Measurements from ENCODE around the gene CTU2.
A peak's percentile ranks its signal among the peaks of the same experiment; 100 is the strongest.

Gene CTU2

GRCh38 chr16:88739139-88739976 lies 33.1 kb downstream of the CTU2 start:
- DNase-seq: no peak
- intact Hi-C loops (cut with DNase I): loop anchor here (5.0 kb wide), 2 partner anchors 118 to 428 kb away; partner anchors contain the start of genes GALNS and TRAPPC2L

GRCh38 chr16:88739977-88740726 lies 33.8 kb downstream of the CTU2 start:
- no peak for DNase-seq
- intact Hi-C loops (cut with DNase I): loop anchor here (5.0 kb wide), 2 partner anchors 117 to 427 kb away; partner anchors contain the start of genes GALNS and TRAPPC2L

DNA sequence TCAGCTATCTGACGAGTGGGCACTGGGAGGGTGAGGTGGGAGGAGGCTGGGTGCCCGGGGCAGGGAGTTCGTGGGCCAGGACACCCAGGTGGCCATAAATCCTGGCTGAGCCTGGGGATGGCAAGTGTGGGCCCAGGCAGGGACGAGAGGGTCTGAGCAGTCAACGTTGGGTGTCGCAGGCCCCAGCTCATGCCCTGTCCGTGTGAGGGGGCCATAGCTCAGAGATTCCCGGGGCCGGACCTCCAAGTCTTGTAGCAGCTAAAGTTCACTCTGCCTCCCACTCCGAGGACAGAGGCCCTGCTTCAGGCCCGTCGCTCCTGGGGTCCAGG lies 34.4 kb downstream of the CTU2 start:
- intact Hi-C loops (cut with DNase I): no loop called here
- no peak for DNase-seq

GRCh38 chr16:88741368-88741767 lies 35.1 kb downstream of the CTU2 start:
- DNase-seq: no peak
- intact Hi-C loops (cut with DNase I): no loop called here

- no peak for DNase-seq
- intact Hi-C loops (cut with DNase I): no loop called here
Measured at GRCh38 chr16:88742896-88743605, 36.7 kb downstream of the CTU2 start.

- intact Hi-C loops (cut with DNase I): no loop called here
- peak in 9 of 10 donors; percentile 48 to 95 (median 79) for DNase-seq
Measured at GRCh38 chr16:88743693-88744576, 37.6 kb downstream of the CTU2 start.

GRCh38 chr16:88744577-88745521 lies 38.5 kb downstream of the CTU2 start:
- no peak for DNase-seq

GRCh38 chr16:88746506-88746905 lies 40.2 kb downstream of the CTU2 start:
- no peak for DNase-seq
- intact Hi-C loops (cut with DNase I): no loop called here

More at GRCh38 chr16:88744577-88745521, 38.5 kb downstream of the CTU2 start:
- intact Hi-C loops (cut with DNase I): no loop called here

- intact Hi-C loops (cut with DNase I): no loop called here
- DNase-seq: no peak
Measured at GRCh38 chr16:88747588-88748301, 41.4 kb downstream of the CTU2 start.

- intact Hi-C loops (cut with DNase I): no loop called here
- no peak for DNase-seq
Measured at GRCh38 chr16:88748364-88748763, 42.1 kb downstream of the CTU2 start.

- DNase-seq: no peak
- intact Hi-C loops (cut with DNase I): no loop called here
Measured at GRCh38 chr16:88749358-88749757, 43.1 kb downstream of the CTU2 start.

- no peak for DNase-seq
- intact Hi-C loops (cut with DNase I): no loop called here
Measured at GRCh38 chr16:88750854-88751253, 44.6 kb downstream of the CTU2 start.

DNA sequence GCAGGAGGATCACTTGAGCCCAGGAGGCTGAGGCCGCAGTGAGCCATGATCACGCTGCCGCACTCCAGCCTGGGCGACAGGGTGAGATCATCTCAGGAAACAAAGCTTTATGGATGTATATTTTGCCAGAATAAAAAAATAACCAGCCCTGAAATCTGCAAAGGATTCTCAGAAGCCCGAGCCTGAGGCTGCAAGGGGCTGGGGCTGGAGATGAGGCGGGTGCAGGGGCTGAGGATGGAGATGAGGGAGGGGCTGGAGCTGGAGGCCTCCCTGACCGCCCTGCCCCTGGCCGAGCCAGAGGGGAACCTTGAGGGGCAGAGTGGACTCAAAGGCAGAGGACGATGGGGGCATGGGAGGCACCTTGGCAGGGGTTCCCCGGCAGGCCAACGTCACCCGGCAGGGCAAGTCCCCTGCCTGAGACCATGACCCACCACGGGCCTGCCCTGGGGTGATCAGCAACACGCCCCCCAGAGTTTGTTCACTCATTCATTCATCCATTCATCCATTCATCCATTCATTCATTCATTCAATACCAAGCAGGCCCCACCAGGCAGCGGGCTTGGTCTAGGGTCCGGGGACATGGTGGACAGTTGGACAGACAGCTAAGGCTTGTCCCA lies 46.2 kb downstream of the CTU2 start:
- intact Hi-C loops (cut with DNase I): no loop called here
- DNase-seq: no peak

DNA sequence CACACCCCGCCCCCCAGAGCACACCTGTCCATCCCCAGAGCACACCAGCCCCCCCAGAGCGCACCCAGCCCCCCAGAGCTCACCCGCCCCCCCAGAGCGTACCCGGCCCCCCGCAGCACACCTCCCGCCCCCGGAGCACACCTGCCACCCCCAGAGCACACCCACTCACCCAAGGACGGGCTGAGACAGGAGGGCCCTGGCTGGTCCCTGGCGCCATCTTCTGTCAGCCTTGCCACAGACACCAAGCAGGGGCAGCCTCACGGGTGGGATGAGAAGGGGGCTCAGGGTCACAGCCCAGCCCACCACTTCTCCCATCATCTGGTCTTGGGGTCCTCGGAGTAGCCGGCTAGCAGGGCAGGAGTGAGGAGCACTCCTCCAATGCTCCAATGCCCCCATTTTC lies 46.9 kb downstream of the CTU2 start:
- intact Hi-C loops (cut with DNase I): no loop called here
- DNase-seq: no peak

DNA sequence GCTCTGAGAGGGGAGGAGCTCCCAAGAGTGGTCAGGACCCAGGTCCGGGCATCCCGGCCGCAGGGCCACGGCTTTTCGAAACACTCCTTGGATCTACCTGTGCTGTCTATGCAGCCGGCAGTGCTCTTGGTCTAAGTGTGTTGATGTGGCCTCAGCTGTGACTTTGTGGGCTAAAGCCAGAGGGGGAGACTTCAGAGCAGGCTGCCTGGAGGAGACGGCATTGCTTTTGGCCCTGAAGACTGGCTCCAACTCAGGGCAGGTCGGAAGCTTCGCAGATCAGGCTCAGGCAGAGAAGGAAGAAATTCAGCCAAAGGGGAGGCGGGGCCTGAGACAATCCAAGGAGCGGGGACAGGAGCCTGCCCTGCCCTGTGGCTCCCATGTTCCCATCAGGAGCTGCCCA lies 47.3 kb downstream of the CTU2 start:
- intact Hi-C loops (cut with DNase I): no loop called here
- no peak for DNase-seq

DNA sequence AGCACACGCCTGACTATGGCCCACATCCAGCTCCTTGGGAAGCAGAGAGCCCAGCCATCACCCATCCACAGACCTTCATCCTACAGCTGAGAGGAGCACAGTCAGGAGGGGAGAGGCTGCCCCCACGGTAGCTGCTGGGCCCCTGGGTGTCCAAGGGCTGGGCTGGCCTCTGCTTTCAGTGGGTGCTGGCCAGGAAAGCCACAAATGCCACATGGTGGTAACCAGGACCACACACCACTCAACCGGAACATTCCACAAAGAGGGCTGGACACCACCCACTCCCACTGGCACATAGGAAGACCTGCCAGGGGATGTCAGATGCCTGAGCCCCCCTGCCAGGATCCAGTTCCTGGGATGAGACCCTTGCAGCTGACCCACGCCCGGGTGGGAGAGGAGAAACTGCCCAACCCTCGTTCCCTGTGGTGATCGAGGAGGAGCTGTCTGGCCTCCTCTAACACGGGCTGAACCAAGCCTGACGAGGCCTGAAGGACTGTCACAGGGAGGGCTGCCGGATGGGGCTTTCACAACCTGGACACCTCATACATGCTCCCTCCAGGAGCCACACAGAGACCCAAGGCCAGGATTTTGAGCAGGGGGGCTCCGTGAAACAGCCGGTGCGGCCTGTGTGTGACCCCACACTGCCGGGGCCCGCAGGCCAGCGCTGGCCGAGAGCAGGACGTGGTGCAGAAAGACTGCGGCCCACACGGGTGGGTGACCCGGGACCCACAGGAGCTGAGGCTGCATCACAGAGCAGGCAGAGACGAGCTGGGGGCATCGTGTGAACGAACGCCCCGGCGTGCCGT lies 48.0 kb downstream of the CTU2 start:
- intact Hi-C loops (cut with DNase I): no loop called here

More for the DNA sequence above, 48.0 kb downstream of the CTU2 start:
- no peak for DNase-seq

All from posterior cingulate gyrus (tissue), 11 donors.